ENCODE measurements around the gene HADHA.

HADHA gene

GRCh38 chr2:26203906-26204305 lies 40.5 kb downstream of the HADHA start:
- no peaks in the 10 kb centered on the region for H3K27me3 ChIP-seq (ENCODE audit: control insufficient read depth, insufficient read depth, low read length)
- H3K9me3 ChIP-seq (ENCODE audit: control insufficient read depth, low read length), result no peaks in the 10 kb centered on the region
- H3K4me1 ChIP-seq (ENCODE audit: control insufficient read depth, insufficient read depth, low read length), result no peaks in the 10 kb centered on the region
- no peak overlapping the region for H3K9ac ChIP-seq (ENCODE audit: low read length)
- peaks cover 10% of the 10 kb centered on the region for H3K36me3 ChIP-seq (ENCODE audit: control insufficient read depth, insufficient read depth, low read length)
- no peak overlapping the region for H3K4me3 ChIP-seq (ENCODE audit: low read length)

GRCh38 chr2:26202981-26203490 lies 41.4 kb downstream of the HADHA start:
- H3K36me3 ChIP-seq (ENCODE audit: control insufficient read depth, insufficient read depth, low read length), result peaks cover 10% of the 10 kb centered on the region
- no peak overlapping the region for H3K4me3 ChIP-seq (ENCODE audit: low read length)

DNA sequence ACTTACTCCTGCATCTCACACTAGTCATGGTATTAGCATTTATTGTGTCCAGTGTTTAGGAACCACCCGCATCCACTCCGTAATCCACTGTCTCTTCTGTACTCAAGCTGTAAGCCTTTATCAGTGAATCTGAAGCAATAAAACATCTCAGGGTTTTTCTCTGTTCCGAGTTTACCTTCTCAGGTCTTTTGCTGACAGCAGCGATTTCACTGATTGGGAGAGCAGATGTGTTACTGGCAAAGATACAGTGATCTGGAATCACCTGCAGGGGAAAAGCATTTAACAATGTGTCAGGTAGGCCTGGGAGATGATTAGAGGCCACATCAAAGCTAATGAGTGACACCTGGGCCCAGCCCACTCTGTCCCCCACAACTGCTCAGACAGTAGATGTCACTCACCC lies 46.9 kb downstream of the HADHA start:
- H3K27me3 ChIP-seq (ENCODE audit: control insufficient read depth, insufficient read depth, low read length), result no peaks in the 10 kb centered on the region
- H3K4me3 ChIP-seq (ENCODE audit: low read length), result no peak overlapping the region
- H3K9ac ChIP-seq (ENCODE audit: low read length), result no peak overlapping the region
- H3K9me3 ChIP-seq (ENCODE audit: control insufficient read depth, low read length), result no peaks in the 10 kb centered on the region
- peaks cover 10% of the 10 kb centered on the region for H3K36me3 ChIP-seq (ENCODE audit: control insufficient read depth, insufficient read depth, low read length)
- H3K4me1 ChIP-seq (ENCODE audit: control insufficient read depth, insufficient read depth, low read length), result no peaks in the 10 kb centered on the region

More at GRCh38 chr2:26202981-26203490, 41.4 kb downstream of the HADHA start:
- no peaks in the 10 kb centered on the region for H3K4me1 ChIP-seq (ENCODE audit: control insufficient read depth, insufficient read depth, low read length)
- no peaks in the 10 kb centered on the region for H3K27me3 ChIP-seq (ENCODE audit: control insufficient read depth, insufficient read depth, low read length)
- H3K9me3 ChIP-seq (ENCODE audit: control insufficient read depth, low read length), result no peaks in the 10 kb centered on the region
- no peak overlapping the region for H3K9ac ChIP-seq (ENCODE audit: low read length)

GRCh38 chr2:26196683-26197418 lies 47.6 kb downstream of the HADHA start:
- Histone ChIP-seq H3K36me3 (ENCODE audit: control insufficient read depth, insufficient read depth, low read length) (peaks cover 6% of the 10 kb centered on the region), H3K4me3 (ENCODE audit: low read length) (no peak overlapping the region), H3K4me1 (ENCODE audit: control insufficient read depth, insufficient read depth, low read length) (no peaks in the 10 kb centered on the region)

DNA sequence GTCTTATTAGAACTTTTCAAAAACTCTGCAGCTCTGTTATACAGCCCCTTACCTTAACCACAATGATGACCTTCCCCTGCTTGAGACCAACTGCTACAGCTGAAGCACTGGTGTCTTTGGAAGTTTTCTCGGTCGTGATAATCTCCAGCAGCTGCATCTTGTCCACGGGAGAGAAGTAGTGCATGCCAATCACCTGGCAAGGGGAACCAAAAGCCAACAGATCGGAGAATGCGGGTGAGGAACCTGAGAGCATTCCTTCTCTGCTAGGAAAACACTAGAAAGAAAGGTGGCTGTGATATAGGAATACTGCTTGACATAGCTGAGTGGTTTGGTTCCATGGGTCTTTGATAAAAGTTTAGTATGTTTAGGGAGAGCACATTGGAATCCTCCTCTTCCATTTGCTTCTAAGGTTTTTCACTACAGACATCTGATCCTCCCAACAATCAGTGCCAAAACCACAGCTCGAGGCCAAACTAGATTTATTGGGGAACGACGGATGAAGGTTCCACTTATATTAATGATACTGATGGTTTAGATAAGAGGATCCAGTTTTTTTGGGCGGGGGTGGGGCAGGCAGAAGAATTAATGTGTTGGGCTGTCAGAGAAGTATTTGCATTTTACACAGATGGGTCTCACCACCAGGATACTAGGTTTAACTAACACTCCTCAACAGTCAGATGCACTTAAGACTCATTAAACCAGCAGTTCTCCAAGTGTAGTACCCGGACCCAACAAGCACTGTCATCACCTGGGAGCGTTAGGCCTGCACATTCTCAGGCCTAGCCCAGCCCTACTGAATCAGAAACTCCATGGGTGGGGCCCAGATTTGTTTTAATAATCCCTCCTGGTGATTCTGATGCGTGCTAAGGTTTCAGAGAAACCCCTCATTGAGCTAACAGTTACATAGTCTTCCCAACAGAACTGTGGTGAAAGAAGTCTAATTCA lies 49.1 kb downstream of the HADHA start:
- no peaks in the 10 kb centered on the region for H3K27me3 ChIP-seq (ENCODE audit: control insufficient read depth, insufficient read depth, low read length)
- no peak overlapping the region for H3K9ac ChIP-seq (ENCODE audit: low read length)
- no peaks in the 10 kb centered on the region for H3K36me3 ChIP-seq (ENCODE audit: control insufficient read depth, insufficient read depth, low read length)
- H3K4me3 ChIP-seq (ENCODE audit: low read length), result no peak overlapping the region
- no peaks in the 10 kb centered on the region for H3K4me1 ChIP-seq (ENCODE audit: control insufficient read depth, insufficient read depth, low read length)
- H3K9me3 ChIP-seq (ENCODE audit: control insufficient read depth, low read length), result no peaks in the 10 kb centered on the region

More at GRCh38 chr2:26196683-26197418, 47.6 kb downstream of the HADHA start:
- H3K9ac ChIP-seq (ENCODE audit: low read length), result no peak overlapping the region
- no peaks in the 10 kb centered on the region for H3K9me3 ChIP-seq (ENCODE audit: control insufficient read depth, low read length)
- no peaks in the 10 kb centered on the region for H3K27me3 ChIP-seq (ENCODE audit: control insufficient read depth, insufficient read depth, low read length)

DNA sequence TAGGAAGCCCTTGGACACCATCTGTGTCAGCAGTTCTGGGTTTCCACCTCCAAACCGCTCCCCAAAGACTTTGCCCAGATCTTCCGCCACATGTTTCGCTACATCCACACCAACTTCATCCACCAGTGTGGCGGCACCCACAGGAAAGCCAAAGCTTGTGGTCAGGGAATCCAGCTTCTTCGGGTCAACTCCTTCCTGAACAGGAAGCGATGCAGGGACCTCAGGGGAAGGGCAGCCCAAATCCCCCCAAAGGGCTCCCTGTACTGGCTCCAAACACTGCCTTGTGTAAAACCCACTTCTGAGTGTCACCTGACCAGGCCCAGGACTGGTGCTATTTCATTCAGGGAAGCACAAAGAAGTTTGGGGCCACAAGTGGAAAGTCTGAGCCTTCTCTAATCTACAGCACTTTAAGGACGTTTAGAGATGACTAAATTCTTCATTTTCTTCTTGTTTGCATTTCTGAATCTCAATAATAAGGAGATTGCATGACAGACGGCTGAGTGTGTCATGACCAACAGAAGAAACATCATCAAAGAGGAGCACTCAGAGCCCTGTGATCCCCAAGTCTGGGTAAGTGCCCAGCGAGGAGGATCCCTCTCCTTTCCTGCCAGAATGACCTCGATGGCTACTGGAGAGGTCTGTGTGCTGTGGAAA lies 50.7 kb downstream of the HADHA start:
- no peaks in the 10 kb centered on the region for H3K36me3 ChIP-seq (ENCODE audit: control insufficient read depth, insufficient read depth, low read length)
- no peaks in the 10 kb centered on the region for H3K9me3 ChIP-seq (ENCODE audit: control insufficient read depth, low read length)
- H3K4me3 ChIP-seq (ENCODE audit: low read length), result no peak overlapping the region
- no peaks in the 10 kb centered on the region for H3K4me1 ChIP-seq (ENCODE audit: control insufficient read depth, insufficient read depth, low read length)
- H3K27me3 ChIP-seq (ENCODE audit: control insufficient read depth, insufficient read depth, low read length), result no peaks in the 10 kb centered on the region
- H3K9ac ChIP-seq (ENCODE audit: low read length), result no peak overlapping the region

- Histone ChIP-seq H3K4me3 (ENCODE audit: low read length) (no peak overlapping the region), H3K9ac (ENCODE audit: low read length) (no peak overlapping the region), H3K9me3 (ENCODE audit: control insufficient read depth, low read length) (no peaks in the 10 kb centered on the region), H3K36me3 (ENCODE audit: control insufficient read depth, insufficient read depth, low read length) (no peaks in the 10 kb centered on the region), H3K27me3 (ENCODE audit: control insufficient read depth, insufficient read depth, low read length) (no peaks in the 10 kb centered on the region), H3K4me1 (ENCODE audit: control insufficient read depth, insufficient read depth, low read length) (no peaks in the 10 kb centered on the region)
Observed at GRCh38 chr2:26191316-26192159, 52.9 kb downstream of the HADHA start.

GRCh38 chr2:26190369-26190768 lies 54.1 kb downstream of the HADHA start:
- Histone ChIP-seq H3K9ac (ENCODE audit: low read length) (no peak overlapping the region), H3K4me3 (ENCODE audit: low read length) (no peak overlapping the region), H3K36me3 (ENCODE audit: control insufficient read depth, insufficient read depth, low read length) (no peaks in the 10 kb centered on the region), H3K4me1 (ENCODE audit: control insufficient read depth, insufficient read depth, low read length) (peaks cover 10% of the 10 kb centered on the region), H3K9me3 (ENCODE audit: control insufficient read depth, low read length) (no peaks in the 10 kb centered on the region), H3K27me3 (ENCODE audit: control insufficient read depth, insufficient read depth, low read length) (peaks cover 4% of the 10 kb centered on the region)

- H3K9me3 ChIP-seq (ENCODE audit: control insufficient read depth, low read length), result no peaks in the 10 kb centered on the region
- peaks cover 14% of the 10 kb centered on the region for H3K4me1 ChIP-seq (ENCODE audit: control insufficient read depth, insufficient read depth, low read length)
- no peak overlapping the region for H3K4me3 ChIP-seq (ENCODE audit: low read length)
- no peaks in the 10 kb centered on the region for H3K36me3 ChIP-seq (ENCODE audit: control insufficient read depth, insufficient read depth, low read length)
- no peak overlapping the region for H3K9ac ChIP-seq (ENCODE audit: low read length)
- H3K27me3 ChIP-seq (ENCODE audit: control insufficient read depth, insufficient read depth, low read length), result peaks cover 6% of the 10 kb centered on the region
Observed at GRCh38 chr2:26189751-26190150, 54.7 kb downstream of the HADHA start.

DNA sequence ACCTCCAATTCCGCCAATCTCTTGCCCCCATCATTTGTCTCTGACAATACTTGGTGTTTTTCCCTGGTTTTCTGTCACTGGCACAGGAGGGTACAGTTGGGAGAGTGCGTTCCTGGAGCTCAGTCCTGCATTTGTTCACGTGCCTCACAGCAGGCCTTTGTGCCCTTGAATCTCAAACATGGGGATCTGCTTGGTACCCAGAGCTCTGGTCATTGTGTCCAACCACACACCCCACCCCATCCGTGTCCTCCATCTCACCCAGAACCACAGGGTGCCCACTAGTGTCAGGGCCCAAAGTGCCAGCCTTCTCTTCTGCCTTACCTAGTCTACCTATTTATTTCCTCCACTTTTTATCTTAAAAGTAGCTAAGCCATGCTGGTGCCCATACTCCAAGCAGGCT lies 55.3 kb downstream of the HADHA start:
- Histone ChIP-seq H3K36me3 (ENCODE audit: control insufficient read depth, insufficient read depth, low read length) (no peaks in the 10 kb centered on the region), H3K4me1 (ENCODE audit: control insufficient read depth, insufficient read depth, low read length) (peaks cover 14% of the 10 kb centered on the region), H3K9ac (ENCODE audit: low read length) (no peak overlapping the region), H3K9me3 (ENCODE audit: control insufficient read depth, low read length) (no peaks in the 10 kb centered on the region), H3K4me3 (ENCODE audit: low read length) (no peak overlapping the region), H3K27me3 (ENCODE audit: control insufficient read depth, insufficient read depth, low read length) (peaks cover 6% of the 10 kb centered on the region)

DNA sequence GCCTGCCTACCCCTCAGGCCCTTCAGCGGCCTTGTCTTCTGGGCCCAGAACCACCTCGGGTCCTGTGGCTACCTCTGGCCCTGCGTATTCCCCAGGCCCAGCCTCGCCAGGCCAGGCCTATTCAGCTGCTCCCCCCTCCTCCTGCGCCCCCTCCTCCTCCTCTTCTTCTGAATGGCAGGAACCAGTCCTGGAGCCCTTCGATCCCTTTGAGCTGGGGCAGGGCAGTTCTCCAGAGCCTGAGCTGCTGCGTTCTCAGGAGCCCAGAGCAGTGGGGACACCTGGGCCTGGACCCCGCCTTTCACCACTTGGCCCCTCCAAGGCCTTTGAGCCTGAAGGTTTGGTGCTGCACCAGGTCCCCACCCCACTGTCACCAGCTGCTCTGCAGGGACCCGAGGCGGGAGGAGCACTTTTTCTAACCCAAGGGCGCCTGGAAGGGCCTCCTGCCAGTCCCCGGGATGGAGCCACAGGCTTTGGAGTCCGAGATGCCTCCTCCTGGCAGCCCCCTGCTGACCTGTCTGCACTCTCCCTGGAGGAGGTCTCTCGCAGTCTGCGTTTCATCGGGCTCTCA lies 56.8 kb downstream of the HADHA start:
- H3K36me3 ChIP-seq (ENCODE audit: control insufficient read depth, insufficient read depth, low read length), result no peaks in the 10 kb centered on the region
- peaks cover 14% of the 10 kb centered on the region for H3K4me1 ChIP-seq (ENCODE audit: control insufficient read depth, insufficient read depth, low read length)

More for the DNA sequence above, 56.8 kb downstream of the HADHA start:
- no peak overlapping the region for H3K4me3 ChIP-seq (ENCODE audit: low read length)
- no peaks in the 10 kb centered on the region for H3K9me3 ChIP-seq (ENCODE audit: control insufficient read depth, low read length)
- peaks cover 6% of the 10 kb centered on the region for H3K27me3 ChIP-seq (ENCODE audit: control insufficient read depth, insufficient read depth, low read length)
- H3K9ac ChIP-seq (ENCODE audit: low read length), result no peak overlapping the region
